K562 (cell line): ENCODE measurements around the gene HOXA4. TPM values are rescaled to one million over a fixed set of nuclear protein-coding genes. Genes with fewer than 3 reads are reported as not detected.

ENCODE experiments used
- ATAC-seq: fragments of 200-7000 bp; cut with Tn5 transposase; 3 replicates; pipeline ENCODE4 v1.9.1; 2020; ENCODE audit warnings: moderate library complexity
- BruUV-seq: library from RNA; stranded (reverse); fragments of 400-500 nt; replicated peaks from 2 replicates; lab custom pipeline; 2021; lab: Mats Ljungman, UMichigan
- CTCF ChIA-PET: fragments of 300-600 bp; formaldehyde crosslinking; extraction: SDS; loops from one replicate; lab custom pipeline; 2021; ENCODE audit warnings: low intra/inter-chr PET ratio; lab: Yijun Ruan, JAX
- POLR2A ChIA-PET: fragments of 300-600, 350-650 bp; sonication (Branson Sonifier 250); formaldehyde crosslinking; extraction: SDS; loops from one replicate; lab custom pipeline; 2021; ENCODE audit warnings: antibody characterized with exemption, inconsistent platforms; lab: Yijun Ruan, JAX
- DNase-seq, 4 experiments: peaks; one replicate each; pipeline versions ENCODE4 v3.0.0 to v3.0.0-alpha.2; 2011 to 2018; ENCODE audit warnings: low spot score in 3 of 4, mixed read lengths in 3 of 4; ENCODE audit errors: extremely low read depth in 1 of 4
- FAIRE-seq: peaks from 2 replicates; lab custom pipeline; 2011; peaks lifted over from hg19 to GRCh38; lab: Jason Lieb, UNC
- H2AFZ ChIP-seq: 2 replicates; pipeline ENCODE4 v1.6.0; 2011; ENCODE audit warnings: low read depth, low read length, control low read depth, inconsistent platforms
- H3K27ac ChIP-seq: fragments of 200-600 bp; 3 replicates; pipeline ENCODE4 v1.8.0; 2011; ENCODE audit warnings: low read depth, mild to moderate bottlenecking, control low read depth, inconsistent platforms, low read length, moderate library complexity, mixed read lengths; ENCODE audit errors: extremely low read depth
- H3K27me3 ChIP-seq, 2 experiments: fragments of 300-600 bp in 1 of 2; 2 replicates in 1 of 2; 3 replicates in 1 of 2; pipeline versions ENCODE4 v1.6.0 to v1.8.0; 2011; ENCODE audit warnings: inconsistent platforms in 2 of 2, low read length in 2 of 2, mild to moderate bottlenecking in 1 of 2, mixed read lengths in 1 of 2, moderate library complexity in 1 of 2; ENCODE audit not compliant: control insufficient read depth in 2 of 2, insufficient read depth in 2 of 2
- H3K36me3 ChIP-seq: fragments of 300-600 bp; 3 replicates; pipeline ENCODE4 v1.8.0; 2011; ENCODE audit warnings: mild to moderate bottlenecking, low read length, inconsistent platforms; ENCODE audit not compliant: control insufficient read depth, insufficient read depth
- H3K4me1 ChIP-seq, 2 experiments: fragments of 200-600 bp in 1 of 2; replicated peaks in 1 of 2; 2 replicates in 1 of 2; 3 replicates in 1 of 2; pipeline versions ENCODE4 v1.5.1 to v1.8.0; 2011; ENCODE audit warnings: inconsistent platforms in 2 of 2, low read length in 2 of 2, mild to moderate bottlenecking in 1 of 2, mixed read lengths in 1 of 2, moderate library complexity in 1 of 2; ENCODE audit not compliant: control insufficient read depth in 2 of 2, insufficient read depth in 2 of 2
- H3K4me2 ChIP-seq: 2 replicates; pipeline ENCODE4 v1.6.1; 2011; ENCODE audit warnings: low read length, control low read depth, inconsistent platforms, mixed read lengths; ENCODE audit not compliant: insufficient read depth
- H3K4me3 ChIP-seq: fragments of 200-600 bp; sonication (generic), shearing (Covaris generic); 2 replicates; pipeline ENCODE4 v1.5.1; 2016; ENCODE audit warnings: control low read depth, inconsistent platforms
- H3K79me2 ChIP-seq: fragments of 200-600 bp; 3 replicates; pipeline ENCODE4 v1.8.0; 2011; ENCODE audit warnings: low read length, inconsistent platforms; ENCODE audit not compliant: control insufficient read depth, insufficient read depth
- H3K9ac ChIP-seq, 2 experiments: 2 replicates each; pipeline versions ENCODE4 v1.6.0 to v1.6.1; 2011; ENCODE audit warnings: low read depth in 2 of 2, low read length in 2 of 2, control low read depth in 1 of 2, inconsistent platforms in 1 of 2, mild to moderate bottlenecking in 1 of 2, mixed read lengths in 1 of 2; ENCODE audit not compliant: insufficient read depth in 1 of 2
- H3K9me1 ChIP-seq: one replicate; pipeline ENCODE4 v1.6.0; 2011; ENCODE audit warnings: inconsistent platforms, mild to moderate bottlenecking, low read length, moderate library complexity; ENCODE audit not compliant: control insufficient read depth, insufficient read depth
- H3K9me3 ChIP-seq: replicated peaks from 2 replicates; pipeline ENCODE4 v1.5.1; 2011; ENCODE audit warnings: low read depth, low read length, inconsistent platforms; ENCODE audit not compliant: control insufficient read depth, insufficient read depth
- H4K20me1 ChIP-seq: replicated peaks from 2 replicates; pipeline ENCODE4 v1.6.1; 2011; ENCODE audit warnings: low read length, inconsistent platforms, mixed read lengths; ENCODE audit not compliant: control insufficient read depth, insufficient read depth
- CBX8 ChIP-seq: fragments of 200-600 bp; sonication (generic); IDR thresholded peaks from 2 replicates; pipeline ENCODE4 v1.6.1; 2012; ENCODE audit warnings: borderline replicate concordance, mixed run types, low read depth, mild to moderate bottlenecking, moderate library complexity, mixed read lengths, low read length, control low read depth, inconsistent platforms; ENCODE audit not compliant: poor library complexity, severe bottlenecking; ENCODE audit errors: extremely low read depth
- FUS ChIP-seq: fragments of 200-400 bp; formaldehyde crosslinking; optimal IDR thresholded peaks from 2 replicates; pipeline ENCODE3; 2017; ENCODE audit warnings: low read depth, low read length
- RAD51 ChIP-seq: fragments of 450-650 bp; IDR thresholded peaks from 2 replicates; pipeline ENCODE4 v1.7.1; 2016; ENCODE audit warnings: low read depth, mild to moderate bottlenecking, borderline replicate concordance
- SRSF1 ChIP-seq: fragments of 200-400 bp; formaldehyde crosslinking; IDR thresholded peaks from 2 replicates; pipeline ENCODE4 v1.6.1; 2017; ENCODE audit warnings: mild to moderate bottlenecking, low read depth, low read length, moderate library complexity
- WGBS: fragments of 100-300 bp; shearing (Covaris generic); methylation state at CpG from one replicate; pipeline ENCODE4 v1.1.6; 2016; ENCODE audit warnings: low coverage, mixed read lengths; ENCODE audit not compliant: insufficient coverage; ENCODE audit errors: missing lambda C conversion rate; 5-methylcytosine and 5-hydroxymethylcytosine counted together
- in situ Hi-C: fragments of 300-500 bp; cut with MboI; formaldehyde crosslinking; loops from 4 replicates; pipeline ENCODE4 v1.15.0; 2018; ENCODE audit warnings: inconsistent platforms, mixed read lengths
- intact Hi-C: fragments of 100-400 bp; cut with micrococcal nuclease; formaldehyde crosslinking; loops from 2 replicates; pipeline ENCODE4 v1.14.2; 2022
- polyA plus RNA-seq, 8 experiments: library from polyadenylated mRNA; depleted of rRNA in 4 of 8; stranded (reverse) in 5 of 8; unstranded in 3 of 8; fragments of >200 nt; fragmentation: Nextera tagmentation in 2 of 8; fragmentation: Illumina TruSeq in 1 of 8; extraction: Ambion mirVana in 2 of 8; extraction: Trizol in 1 of 8; gene quantifications; 2 replicates each; pipeline versions ENCODE4 v1.2.1 to v1.2.3, GENCODE V29; 2011 to 2014; ENCODE audit warnings: inconsistent platforms in 1 of 8, missing spikeins in 1 of 8
- total RNA-seq, 7 experiments: library from RNA; depleted of rRNA in 6 of 7; stranded (reverse); fragments of >200 nt in 6 of 7; fragmentation: Illumina TruSeq in 2 of 7; extraction: Trizol in 2 of 7; gene quantifications; 2 replicates each; pipeline versions ENCODE4 v1.2.1 to v1.2.3, GENCODE V29; 2011 to 2021; ENCODE audit warnings: low replicate concordance in 1 of 7
- TF ChIP-seq, protein P1 (sequence below): fragments of 450-650 bp; IDR thresholded peaks from 2 replicates; pipeline ENCODE4 v1.6.1; 2016; ENCODE audit warnings: low read depth, mild to moderate bottlenecking, moderate library complexity

The HOXA4 gene
- total and polyA plus RNA-seq, 9 of the 15 experiments (the other 6 are each of a cell fraction or from before 2014, with no cell fraction given) = not detected

DNA sequence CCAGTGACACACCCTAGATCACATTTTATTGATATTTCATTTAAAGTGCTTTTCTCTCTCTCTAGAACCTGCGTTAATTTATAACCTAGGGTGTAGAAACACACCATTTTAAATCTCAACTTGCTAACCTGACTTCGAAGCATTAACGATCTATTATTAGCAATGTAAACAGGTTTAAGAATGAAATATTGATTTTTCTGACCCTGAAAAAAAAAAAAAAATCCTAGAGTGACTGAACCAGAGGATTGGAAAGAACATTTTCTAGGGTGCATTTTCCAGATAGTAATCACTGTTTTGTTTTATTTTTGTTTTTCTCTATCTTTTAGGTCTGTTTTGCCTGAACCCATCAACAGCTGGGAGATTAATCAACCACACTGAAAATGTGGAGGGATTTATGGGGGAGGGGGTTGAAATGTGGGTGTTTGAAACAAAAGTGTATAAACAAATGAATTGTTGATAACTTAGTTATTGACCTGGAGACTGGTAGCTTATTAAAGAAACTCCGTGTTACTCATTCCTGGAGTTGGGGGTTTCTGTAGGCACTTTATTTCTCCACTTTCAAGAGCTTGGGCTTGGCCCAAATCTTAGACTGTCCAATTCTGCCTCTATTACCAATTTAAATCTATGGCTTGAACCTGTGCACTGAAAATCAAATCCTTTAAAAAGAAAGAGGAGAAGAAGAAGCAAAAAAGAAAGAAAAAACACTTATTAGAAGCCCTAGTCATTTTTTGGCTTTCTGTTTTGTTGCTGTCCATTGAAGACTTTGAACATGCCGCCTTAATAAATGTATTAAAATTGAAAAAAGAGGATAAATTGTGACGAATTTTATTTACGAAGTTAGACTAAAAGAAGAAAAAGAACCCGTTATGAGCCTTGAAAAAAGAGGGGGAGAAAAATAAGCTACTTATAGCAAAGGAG, 30.8 kb downstream of the HOXA4 start:
- no peak overlapping the region for H2AFZ ChIP-seq
- H4K20me1 ChIP-seq = no peaks in the 10 kb centered on the region
- no peak for FAIRE-seq
- no peak for ATAC-seq
- in situ Hi-C loops (no loop called here), intact Hi-C loops (no loop called here)
- H3K9me3 ChIP-seq = no peaks in the 10 kb centered on the region
- peaks cover 0 to 17% of the 10 kb centered on the region in 2 experiments; a peak in 2 of 5 replicates for H3K4me1 ChIP-seq
- H3K4me3 ChIP-seq = no peak overlapping the region
- no peak for DNase-seq
- TF ChIP-seq SRSF1 (no peak), CBX8 (peak; percentile 33), RAD51 (no peak), FUS (no peak)
- TF ChIP-seq, protein P1, sequence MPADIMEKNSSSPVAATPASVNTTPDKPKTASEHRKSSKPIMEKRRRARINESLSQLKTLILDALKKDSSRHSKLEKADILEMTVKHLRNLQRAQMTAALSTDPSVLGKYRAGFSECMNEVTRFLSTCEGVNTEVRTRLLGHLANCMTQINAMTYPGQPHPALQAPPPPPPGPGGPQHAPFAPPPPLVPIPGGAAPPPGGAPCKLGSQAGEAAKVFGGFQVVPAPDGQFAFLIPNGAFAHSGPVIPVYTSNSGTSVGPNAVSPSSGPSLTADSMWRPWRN = no peak
- no peak overlapping the region for H3K4me2 ChIP-seq
- WGBS = 2% methylated on average over 8 of the region's 8 CpGs
- POLR2A ChIA-PET = interaction anchor here (0.6 to 0.8 kb wide), 3 partner anchors 9 to 1177 kb away, joined by 3 read pairs; no protein-coding TSS in a partner anchor
- H3K9me1 ChIP-seq = no peaks in the 10 kb centered on the region
- no peak overlapping the region for H3K9ac ChIP-seq
- H3K79me2 ChIP-seq = no peaks in the 10 kb centered on the region
- CTCF ChIA-PET = no interaction called here
- BruUV-seq = no TSS peak
- peaks cover 65 to 82% of the 10 kb centered on the region in 2 experiments for H3K27me3 ChIP-seq
- H3K27ac ChIP-seq = no peak overlapping the region
- no peaks in the 10 kb centered on the region for H3K36me3 ChIP-seq
